Naive thymus-derived CD4-positive, alpha-beta T cell (primary cell): Measurements from ENCODE around the gene VAPB. TPM values are rescaled to one million over a fixed set of nuclear protein-coding genes. Genes with fewer than 3 reads are reported as not detected.
A peak's percentile ranks its signal among the peaks of the same experiment; 100 is the strongest.

ENCODE experiments used
- ATAC-seq: fragments of 150-1000 bp; cut with Tn5 transposase; 2 replicates; pipeline ENCODE4 v1.10.0; 2021; ENCODE audit warnings: mild to moderate bottlenecking, moderate library complexity
- CTCF ChIA-PET: fragments of 350-600 bp; sonication (Branson Sonifier 250); formaldehyde crosslinking; loops from one replicate; lab custom pipeline; 2021; ENCODE audit warnings: antibody characterized with exemption; lab: Charles Lee
- POLR2A ChIA-PET: fragments of 350-600 bp; sonication (Branson Sonifier 250); formaldehyde crosslinking; loops from one replicate; lab custom pipeline; 2021; ENCODE audit warnings: antibody characterized with exemption, inconsistent platforms; lab: Charles Lee
- DNase-seq, 9 donors: peaks; one replicate each; pipeline versions ENCODE4 v3.0.0 to v3.0.0-alpha.2; 2020 to 2022; ENCODE audit warnings: mixed read lengths in 1 of 9
- H3K27ac ChIP-seq: one replicate; pipeline ENCODE4 v1.7.0; 2013; ENCODE audit warnings: mild to moderate bottlenecking, low read depth, low read length, moderate library complexity
- H3K27me3 ChIP-seq, 2 donors: one replicate each; pipeline ENCODE4 v1.7.0; 2013; ENCODE audit warnings: low read length in 2 of 2, mild to moderate bottlenecking in 2 of 2, moderate library complexity in 2 of 2; ENCODE audit not compliant: control insufficient read depth in 2 of 2, insufficient read depth in 2 of 2
- H3K36me3 ChIP-seq, 3 experiments: 1 replicate in 2 of 3; 2 replicates in 1 of 3; pipeline ENCODE4 v1.7.0; 2013; ENCODE audit warnings: low read length in 3 of 3, mild to moderate bottlenecking in 3 of 3, moderate library complexity in 1 of 3; ENCODE audit not compliant: insufficient read depth in 3 of 3, control insufficient read depth in 2 of 3
- H3K4me1 ChIP-seq, 2 donors: one replicate each; pipeline ENCODE4 v1.7.0; 2013; ENCODE audit warnings: low read length in 2 of 2, mild to moderate bottlenecking in 2 of 2, moderate library complexity in 1 of 2; ENCODE audit not compliant: control insufficient read depth in 2 of 2, insufficient read depth in 2 of 2
- H3K4me3 ChIP-seq: 2 replicates; pipeline ENCODE4 v1.7.0; 2013; ENCODE audit warnings: mild to moderate bottlenecking, low read length
- H3K9me3 ChIP-seq, 3 experiments: 1 replicate in 2 of 3; 2 replicates in 1 of 3; pipeline ENCODE4 v1.7.0; 2013; ENCODE audit warnings: low read length in 3 of 3; ENCODE audit not compliant: control insufficient read depth in 2 of 3
- H3K27ac Mint-ChIP-seq, 9 donors: one replicate each; pipeline ENCODE4 v1.8.0; 2020 to 2022; ENCODE audit warnings: mixed read lengths in 9 of 9, mild to moderate bottlenecking in 8 of 9, moderate library complexity in 5 of 9, inconsistent platforms in 2 of 9
- H3K27me3 Mint-ChIP-seq, 5 donors: one replicate each; pipeline ENCODE4 v1.8.0; 2021 to 2022; ENCODE audit warnings: mixed read lengths in 5 of 5, mild to moderate bottlenecking in 1 of 5
- H3K36me3 Mint-ChIP-seq, 5 donors: one replicate each; pipeline ENCODE4 v1.8.0; 2020 to 2022; ENCODE audit warnings: mixed read lengths in 5 of 5, mild to moderate bottlenecking in 3 of 5, inconsistent platforms in 1 of 5
- H3K4me1 Mint-ChIP-seq, 7 donors: one replicate each; pipeline ENCODE4 v1.8.0; 2020 to 2022; ENCODE audit warnings: mixed read lengths in 7 of 7, mild to moderate bottlenecking in 3 of 7, inconsistent platforms in 1 of 7
- H3K4me3 Mint-ChIP-seq, 10 donors: one replicate each; pipeline ENCODE4 v1.8.0; 2020 to 2022; ENCODE audit warnings: mild to moderate bottlenecking in 10 of 10, mixed read lengths in 10 of 10, moderate library complexity in 6 of 10, inconsistent platforms in 2 of 10
- H3K9me3 Mint-ChIP-seq, 11 donors: one replicate each; pipeline ENCODE4 v1.8.0; 2020 to 2022; ENCODE audit warnings: mixed read lengths in 11 of 11, mild to moderate bottlenecking in 4 of 11, inconsistent platforms in 1 of 11, moderate library complexity in 1 of 11
- intact Hi-C, 2 donors: fragments of 100-400 bp; cut with micrococcal nuclease; formaldehyde crosslinking; loops; one replicate each; pipeline ENCODE4 v1.15.1; 2023
- polyA plus RNA-seq, 2 donors: library from polyadenylated mRNA; unstranded; fragments of 300-500 nt; fragmentation: Illumina TruSeq; gene quantifications; one replicate each; pipeline ENCODE4 v1.2.3, GENCODE V29; 2021
- total RNA-seq, 6 experiments: library from RNA in 5 of 6; stranded (reverse) in 5 of 6; gene quantifications; 1 replicate in 5 of 6; 2 replicates in 1 of 6; pipeline ENCODE4 v1.2.3 and lab custom pipeline; 2021 to 2026

VAPB gene
- total and polyA plus RNA-seq, 7 experiments from 2014 or later: 21.9 to 37.0 (median 25.3) TPM

GRCh38 chr20:58384821-58385220 is 4.2 kb upstream of the VAPB start:
- DNase-seq (no peak), ATAC-seq (no peak)
- ChIA-PET CTCF (no interaction called here), POLR2A (interaction anchor here (1.1 kb wide), 1 partner anchor 68 kb away, joined by 3 read pairs; no protein-coding TSS in a partner anchor)
- peaks cover 3 to 18% (median 8%) of the 10 kb centered on the region in 5 donors for H3K36me3 Mint-ChIP-seq
- Histone ChIP-seq H3K9me3 (peaks cover 0 to 9% (median 0%) of the 10 kb centered on the region in 3 experiments), H3K4me1 (peaks cover 2% of the 10 kb centered on the region in 2 donors), H3K4me3 (no peak overlapping the region), H3K27ac (no peak overlapping the region), H3K36me3 (no peaks in the 10 kb centered on the region), H3K27me3 (peaks cover 0 to 3% of the 10 kb centered on the region in 2 donors)
- H3K27ac Mint-ChIP-seq: peak overlapping the region in 1 of 9 donors; percentile 28
- intact Hi-C loops: loop anchor here (5.0 kb wide), 6 partner anchors 507 to 1562 kb away; partner anchors contain the start of genes ATP5F1E (in 1 of the 2) and SYCP2 (in 1 of the 2)
- no peak overlapping the region for H3K4me3 Mint-ChIP-seq
- peaks cover under 1 to 6% (median 2%) of the 10 kb centered on the region in 7 donors for H3K4me1 Mint-ChIP-seq
- H3K27me3 Mint-ChIP-seq: peaks cover 11 to 22% (median 15%) of the 10 kb centered on the region in 5 donors
- peaks cover 0 to 20% (median 11%) of the 10 kb centered on the region in 11 donors for H3K9me3 Mint-ChIP-seq

GRCh38 chr20:58388028-58388601 is 914 bp upstream of the VAPB start:
- H3K27ac ChIP-seq: peak overlapping the region; percentile 100

GRCh38 chr20:58389324-58389967 is 417 bp downstream of the VAPB start:
- DNase-seq (peak in 3 of 9 donors; percentile 34 to 59 (median 50)), ATAC-seq (peak; percentile 41)
- H3K4me1 Mint-ChIP-seq: peaks cover 33 to 49% (median 45%) of the 10 kb centered on the region in 7 donors
- H3K9me3 Mint-ChIP-seq: peaks cover 0 to 2% (median 0%) of the 10 kb centered on the region in 11 donors
- H3K9me3 ChIP-seq: no peaks in the 10 kb centered on the region
- peaks cover 0 to 28% (median 11%) of the 10 kb centered on the region in 5 donors for H3K36me3 Mint-ChIP-seq
- H3K27me3 ChIP-seq: no peaks in the 10 kb centered on the region
- H3K27ac Mint-ChIP-seq: peak overlapping the region; percentile 84 to 99 (median 97)
- H3K4me3 ChIP-seq: peak overlapping the region; percentile 77
- H3K4me3 Mint-ChIP-seq: peak overlapping the region; percentile 82 to 100 (median 96)
- peaks cover 0 to 8% (median 0%) of the 10 kb centered on the region in 5 donors for H3K27me3 Mint-ChIP-seq
- H3K4me1 ChIP-seq: peaks cover 17 to 28% of the 10 kb centered on the region in 2 donors
- intact Hi-C loops: loop anchor here (1.0 to 5.0 kb wide), 15 partner anchors 19 to 1921 kb away; partner anchors contain the start of genes NELFCD (in 2 of the 2), RAB22A (in 2 of the 2), ATP5F1E (in 1 of the 2) and PRELID3B (in 1 of the 2)
- no peaks in the 10 kb centered on the region for H3K36me3 ChIP-seq
- ChIA-PET POLR2A (interaction anchor here (0.6 to 1.8 kb wide), 20 partner anchors 11 to 999 kb away, joined by 3 to 26 read pairs (median 4); partner anchors contain the start of genes ATP5F1E, NPEPL1, RAB22A and RBM38), CTCF (interaction anchor here (0.7 kb wide), 1 partner anchor 771 kb away, joined by 3 read pairs; no protein-coding TSS in a partner anchor)
- peak overlapping the region; percentile 100 for H3K27ac ChIP-seq

More at GRCh38 chr20:58388028-58388601, 914 bp upstream of the VAPB start:
- Mint-ChIP-seq H3K4me1 (peaks cover 24 to 39% (median 35%) of the 10 kb centered on the region in 7 donors), H3K9me3 (peaks cover 0 to 2% (median 0%) of the 10 kb centered on the region in 11 donors), H3K27me3 (peaks cover 0 to 14% (median 0%) of the 10 kb centered on the region in 5 donors), H3K27ac (peak overlapping the region in 8 of 9 donors; percentile 51 to 99 (median 87)), H3K4me3 (peak overlapping the region in 8 of 10 donors; percentile 12 to 98 (median 86)), H3K36me3 (peaks cover 0 to 25% (median 11%) of the 10 kb centered on the region in 5 donors)
- intact Hi-C loops: loop anchor here (1.0 to 5.0 kb wide), 7 partner anchors 305 to 1559 kb away; partner anchors contain the start of genes ATP5F1E (in 1 of the 2) and SYCP2 (in 1 of the 2)
- no peak overlapping the region for H3K4me3 ChIP-seq
- H3K36me3 ChIP-seq: no peaks in the 10 kb centered on the region
- ChIA-PET CTCF (no interaction called here), POLR2A (interaction anchor here (0.6 to 1.8 kb wide), 13 partner anchors 12 to 866 kb away, joined by 3 to 26 read pairs (median 4); partner anchors contain the start of genes ATP5F1E, NPEPL1, RAB22A and STX16)
- no peaks in the 10 kb centered on the region for H3K27me3 ChIP-seq
- H3K9me3 ChIP-seq: no peaks in the 10 kb centered on the region
- ATAC-seq (no peak), DNase-seq (no peak)
- peaks cover 13 to 28% of the 10 kb centered on the region in 2 donors for H3K4me1 ChIP-seq

- Histone ChIP-seq H3K36me3 (no peaks in the 10 kb centered on the region), H3K9me3 (no peaks in the 10 kb centered on the region), H3K27me3 (no peaks in the 10 kb centered on the region), H3K4me1 (peaks cover 17 to 28% of the 10 kb centered on the region in 2 donors), H3K4me3 (peak overlapping the region; percentile 77), H3K27ac (peak overlapping the region; percentile 100)
- ChIA-PET POLR2A (interaction anchor here (0.6 to 1.8 kb wide), 5 partner anchors 18 to 261 kb away, joined by 3 to 26 read pairs (median 5); partner anchors contain the start of gene STX16), CTCF (interaction anchor here (0.7 kb wide), 1 partner anchor 155 kb away, joined by 3 read pairs; no protein-coding TSS in a partner anchor)
- peak overlapping the region; percentile 82 to 100 (median 96) for H3K4me3 Mint-ChIP-seq
- H3K27ac Mint-ChIP-seq: peak overlapping the region; percentile 84 to 99 (median 97)
- H3K36me3 Mint-ChIP-seq: peaks cover 0 to 28% (median 11%) of the 10 kb centered on the region in 5 donors
- no peak for DNase-seq
- H3K9me3 Mint-ChIP-seq: peaks cover 0 to 2% (median 0%) of the 10 kb centered on the region in 11 donors
- ATAC-seq: no peak
- H3K4me1 Mint-ChIP-seq: peaks cover 33 to 54% (median 49%) of the 10 kb centered on the region in 7 donors
- intact Hi-C loops: loop anchor here (1.0 to 5.0 kb wide), 15 partner anchors 18 to 1922 kb away; partner anchors contain the start of genes NELFCD (in 2 of the 2), RAB22A (in 2 of the 2), ATP5F1E (in 1 of the 2) and PRELID3B (in 1 of the 2)
- peaks cover 0 to 5% (median 0%) of the 10 kb centered on the region in 5 donors for H3K27me3 Mint-ChIP-seq
Observed at GRCh38 chr20:58389968-58390658, 1.1 kb downstream of the VAPB start.

- Histone ChIP-seq H3K27ac (peak overlapping the region; percentile 100), H3K4me1 (peaks cover 17 to 28% of the 10 kb centered on the region in 2 donors), H3K36me3 (no peaks in the 10 kb centered on the region), H3K27me3 (no peaks in the 10 kb centered on the region), H3K4me3 (no peak overlapping the region), H3K9me3 (no peaks in the 10 kb centered on the region)
- H3K4me3 Mint-ChIP-seq: peak overlapping the region; percentile 82 to 100 (median 96)
- ChIA-PET POLR2A (interaction anchor here (1.1 to 1.2 kb wide), 2 partner anchors 10 to 17 kb away, joined by 5 read pairs; no protein-coding TSS in a partner anchor), CTCF (interaction anchor here (0.7 kb wide), 1 partner anchor 156 kb away, joined by 3 read pairs; no protein-coding TSS in a partner anchor)
- no peak for ATAC-seq
- peaks cover 0 to 5% (median 0%) of the 10 kb centered on the region in 5 donors for H3K27me3 Mint-ChIP-seq
- peaks cover 0 to 2% (median 0%) of the 10 kb centered on the region in 11 donors for H3K9me3 Mint-ChIP-seq
- H3K4me1 Mint-ChIP-seq: peaks cover 33 to 59% (median 50%) of the 10 kb centered on the region in 7 donors
- no peak for DNase-seq
- peaks cover 0 to 28% (median 11%) of the 10 kb centered on the region in 5 donors for H3K36me3 Mint-ChIP-seq
- H3K27ac Mint-ChIP-seq: peak overlapping the region; percentile 84 to 99 (median 97)
- intact Hi-C loops: no loop called here
Observed at GRCh38 chr20:58390659-58391035, 1.6 kb downstream of the VAPB start.
